ENCODE measurements around the gene PPFIA4.

The PPFIA4 gene

GRCh38 chr1:203040513-203041275 lies 14.4 kb downstream of the PPFIA4 start:
- TF ChIP-seq CTCF (IDR thresholded peaks at IDR 0.05; ENCODE audit: insufficient read depth, low read length, missing control alignments): no peak
- DNase-seq (ENCODE audit: low read depth, low spot score): no peak

GRCh38 chr1:203041351-203041932 lies 15.2 kb downstream of the PPFIA4 start:
- no peak overlapping the region for H3K4me3 ChIP-seq (ENCODE audit: low read depth, low read length)
- TF ChIP-seq CTCF (IDR thresholded peaks at IDR 0.05; ENCODE audit: insufficient read depth, low read length, missing control alignments): no peak
- CTCF ChIA-PET: interaction anchor here (3.4 to 14.3 kb wide), 9 partner anchors 12 to 226 kb away, joined by 26 to 392 read pairs (median 91); partner anchors contain the start of genes ADORA1, MYBPH and PPFIA4
- DNase-seq (ENCODE audit: low read depth, low spot score): no peak
- POLR2A ChIA-PET: no interaction called here

More at GRCh38 chr1:203040513-203041275, 14.4 kb downstream of the PPFIA4 start:
- POLR2A ChIA-PET: interaction anchor here (0.6 kb wide), 1 partner anchor 30 kb away, joined by 9 read pairs; no protein-coding TSS in a partner anchor
- H3K4me3 ChIP-seq (ENCODE audit: low read depth, low read length): no peak overlapping the region
- CTCF ChIA-PET: interaction anchor here (0.7 to 14.3 kb wide), 31 partner anchors 12 to 301 kb away, joined by 3 to 392 read pairs (median 10); partner anchors contain the start of genes ADORA1, MYBPH, MYOG and PPFIA4

GRCh38 chr1:203043830-203044545 lies 17.7 kb downstream of the PPFIA4 start:
- no peak for DNase-seq (ENCODE audit: low read depth, low spot score)
- no peak overlapping the region for H3K4me3 ChIP-seq (ENCODE audit: low read depth, low read length)
- TF ChIP-seq CTCF (IDR thresholded peaks at IDR 0.05; ENCODE audit: insufficient read depth, low read length, missing control alignments): no peak
- ChIA-PET CTCF (interaction anchor here (0.7 to 14.3 kb wide), 6 partner anchors 10 to 293 kb away, joined by 3 to 392 read pairs (median 180); partner anchors contain the start of gene MYBPH), POLR2A (no interaction called here)

GRCh38 chr1:203044546-203045250 lies 18.4 kb downstream of the PPFIA4 start:
- DNase-seq (ENCODE audit: low read depth, low spot score): no peak
- no peak for TF ChIP-seq CTCF (IDR thresholded peaks at IDR 0.05; ENCODE audit: insufficient read depth, low read length, missing control alignments)
- H3K4me3 ChIP-seq (ENCODE audit: low read depth, low read length): no peak overlapping the region
- POLR2A ChIA-PET: no interaction called here
- CTCF ChIA-PET: interaction anchor here (1.6 to 14.3 kb wide), 4 partner anchors 128 to 222 kb away, joined by 5 to 392 read pairs (median 114); partner anchors contain the start of gene MYBPH

- no peak for TF ChIP-seq CTCF (IDR thresholded peaks at IDR 0.05; ENCODE audit: insufficient read depth, low read length, missing control alignments)
- CTCF ChIA-PET: interaction anchor here (1.4 to 14.3 kb wide), 5 partner anchors 11 to 223 kb away, joined by 5 to 209 read pairs (median 20); partner anchors contain the start of gene MYBPH
- H3K4me3 ChIP-seq (ENCODE audit: low read depth, low read length): no peak overlapping the region
- POLR2A ChIA-PET: no interaction called here
- no peak for DNase-seq (ENCODE audit: low read depth, low spot score)
Observed at GRCh38 chr1:203045336-203045735, 19.0 kb downstream of the PPFIA4 start.
